B cell (primary cell): ENCODE results near the gene SLC30A3.

Source experiments
- EZH2 ChIP-seq: IDR thresholded peaks from 2 replicates; pipeline ENCODE4 v1.6.1; 2012; ENCODE audit warnings: borderline replicate concordance, low read depth, mild to moderate bottlenecking, moderate library complexity, low read length; ENCODE audit not compliant: insufficient read depth, poor library complexity, severe bottlenecking
- TF ChIP-seq, protein P1 (sequence below): fragments of 200-600 bp; IDR thresholded peaks from one replicate; pipeline ENCODE4 v1.8.0; 2022; ENCODE audit warnings: antibody characterized with exemption, mild to moderate bottlenecking

GRCh38 chr2:27225526-27225925 lies 37.3 kb downstream of the SLC30A3 start:
- TF ChIP-seq, protein P1, sequence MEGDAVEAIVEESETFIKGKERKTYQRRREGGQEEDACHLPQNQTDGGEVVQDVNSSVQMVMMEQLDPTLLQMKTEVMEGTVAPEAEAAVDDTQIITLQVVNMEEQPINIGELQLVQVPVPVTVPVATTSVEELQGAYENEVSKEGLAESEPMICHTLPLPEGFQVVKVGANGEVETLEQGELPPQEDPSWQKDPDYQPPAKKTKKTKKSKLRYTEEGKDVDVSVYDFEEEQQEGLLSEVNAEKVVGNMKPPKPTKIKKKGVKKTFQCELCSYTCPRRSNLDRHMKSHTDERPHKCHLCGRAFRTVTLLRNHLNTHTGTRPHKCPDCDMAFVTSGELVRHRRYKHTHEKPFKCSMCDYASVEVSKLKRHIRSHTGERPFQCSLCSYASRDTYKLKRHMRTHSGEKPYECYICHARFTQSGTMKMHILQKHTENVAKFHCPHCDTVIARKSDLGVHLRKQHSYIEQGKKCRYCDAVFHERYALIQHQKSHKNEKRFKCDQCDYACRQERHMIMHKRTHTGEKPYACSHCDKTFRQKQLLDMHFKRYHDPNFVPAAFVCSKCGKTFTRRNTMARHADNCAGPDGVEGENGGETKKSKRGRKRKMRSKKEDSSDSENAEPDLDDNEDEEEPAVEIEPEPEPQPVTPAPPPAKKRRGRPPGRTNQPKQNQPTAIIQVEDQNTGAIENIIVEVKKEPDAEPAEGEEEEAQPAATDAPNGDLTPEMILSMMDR, result no peak
- no peak for TF ChIP-seq EZH2
